H54 (cell line): Measurements from ENCODE around the gene WDR62.
"Not testable (repeated sequence)": the region's sequence is repeated elsewhere in the genome, so short reads cannot be mapped to it uniquely, and the experiment has no call there.

ENCODE experiments used
- DNase-seq: peaks from one replicate; pipeline ENCODE4 v3.0.0; 2011; ENCODE audit warnings: low spot score, mixed read lengths; ENCODE audit not compliant: insufficient read length
- FAIRE-seq: peaks from 3 replicates; lab custom pipeline; 2011; peaks lifted over from hg19 to GRCh38; lab: Jason Lieb, UNC
- POLR2A ChIP-seq: IDR thresholded peaks from 2 replicates; pipeline ENCODE4 v1.6.1; 2011; ENCODE audit warnings: low read depth, mild to moderate bottlenecking, low read length

Gene WDR62

DNA sequence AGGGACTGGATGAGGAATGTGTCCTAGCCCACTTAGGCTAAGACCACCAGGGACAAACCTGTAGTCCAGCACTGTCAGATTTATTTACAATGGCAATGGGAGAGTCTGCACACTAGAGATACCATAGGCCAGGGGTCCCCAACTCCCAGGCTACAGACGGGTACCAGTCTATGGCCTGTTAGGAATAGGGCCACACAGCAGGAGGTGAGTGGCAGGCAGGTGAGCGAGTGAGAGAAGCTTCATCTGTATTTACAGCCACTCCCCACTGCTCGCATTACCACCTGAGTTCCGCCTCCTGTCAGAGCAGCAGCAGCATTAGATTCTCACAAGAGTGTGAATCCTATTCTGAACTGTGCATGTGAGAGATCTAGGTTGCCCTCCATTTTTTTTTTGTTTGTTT is 3.1 kb upstream of the WDR62 start:
- no peak for TF ChIP-seq POLR2A
- FAIRE-seq (no peak), DNase-seq (no peak)

DNA sequence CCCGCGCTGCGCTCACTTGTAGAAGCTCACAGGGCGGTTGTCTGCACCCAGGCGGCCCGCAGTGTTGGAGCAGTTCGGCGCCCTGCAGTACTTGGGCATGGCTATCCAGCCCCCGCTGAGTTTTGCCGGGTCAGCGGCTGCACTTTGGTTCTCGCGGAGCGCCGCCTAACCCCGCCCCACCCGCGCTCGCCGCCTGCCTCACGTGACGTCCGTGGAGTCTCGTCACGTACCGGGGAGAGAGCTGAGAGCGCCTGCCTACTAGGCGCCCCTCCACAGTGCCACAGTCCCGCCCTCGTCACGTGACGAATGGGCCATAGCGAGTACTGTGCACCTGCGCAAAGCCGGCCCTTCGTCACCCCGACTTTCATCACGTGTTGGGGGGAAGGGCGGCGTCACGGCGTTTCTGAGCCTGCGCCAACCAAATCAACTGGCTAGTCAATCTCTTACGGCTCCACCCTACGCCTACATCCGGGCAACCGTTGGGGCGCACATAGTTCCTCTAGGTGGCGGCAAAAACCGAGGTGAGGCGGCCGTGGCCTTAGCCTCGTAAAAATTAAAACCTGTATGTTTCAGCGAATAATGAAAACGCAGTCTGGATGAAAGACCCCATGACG is 471 bp upstream of the WDR62 start, which contains the start of gene THAP8:
THAP8 (minus strand) TSS at position 167 of the 614 bp plus-strand sequence; CDS start at position 99, 68 bp downstream.
- TF ChIP-seq POLR2A: peak; percentile 62
- FAIRE-seq: peak; percentile 67
- peak; percentile 99 for DNase-seq

DNA sequence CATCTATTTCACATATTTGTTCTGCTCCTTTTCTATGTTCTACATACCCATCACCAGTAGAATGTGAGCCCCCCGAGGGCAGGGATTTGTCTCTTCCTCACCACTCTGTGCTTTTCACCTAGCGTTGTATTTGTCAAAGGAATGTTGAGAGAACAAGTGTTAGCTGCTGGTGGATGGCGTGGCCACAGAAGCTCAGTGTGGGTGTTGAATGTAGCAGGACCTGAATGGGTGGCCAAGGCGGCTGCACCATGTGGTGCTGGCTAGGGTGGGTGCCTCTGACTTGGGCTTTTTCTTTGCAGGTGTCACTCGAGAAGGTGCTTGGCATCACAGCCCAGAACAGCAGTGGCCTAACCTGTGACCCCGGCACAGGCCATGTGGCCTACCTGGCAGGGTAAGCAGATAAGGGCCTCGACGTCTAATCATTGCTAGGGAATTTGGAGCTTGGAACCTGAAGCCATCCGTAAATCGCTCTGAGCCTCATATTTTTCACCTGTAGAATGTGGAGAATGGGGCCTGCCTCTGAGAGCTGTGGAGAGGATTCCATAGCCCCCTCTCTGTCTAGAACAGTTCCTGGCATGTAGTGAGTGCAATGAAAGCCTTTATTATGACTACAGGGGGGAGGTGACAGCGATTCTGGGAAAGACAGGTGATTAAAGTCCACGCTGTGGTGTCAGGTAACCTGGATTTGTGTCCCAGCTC is 3.9 kb downstream of the WDR62 start:
- no peak for TF ChIP-seq POLR2A
- no peak for FAIRE-seq

DNA sequence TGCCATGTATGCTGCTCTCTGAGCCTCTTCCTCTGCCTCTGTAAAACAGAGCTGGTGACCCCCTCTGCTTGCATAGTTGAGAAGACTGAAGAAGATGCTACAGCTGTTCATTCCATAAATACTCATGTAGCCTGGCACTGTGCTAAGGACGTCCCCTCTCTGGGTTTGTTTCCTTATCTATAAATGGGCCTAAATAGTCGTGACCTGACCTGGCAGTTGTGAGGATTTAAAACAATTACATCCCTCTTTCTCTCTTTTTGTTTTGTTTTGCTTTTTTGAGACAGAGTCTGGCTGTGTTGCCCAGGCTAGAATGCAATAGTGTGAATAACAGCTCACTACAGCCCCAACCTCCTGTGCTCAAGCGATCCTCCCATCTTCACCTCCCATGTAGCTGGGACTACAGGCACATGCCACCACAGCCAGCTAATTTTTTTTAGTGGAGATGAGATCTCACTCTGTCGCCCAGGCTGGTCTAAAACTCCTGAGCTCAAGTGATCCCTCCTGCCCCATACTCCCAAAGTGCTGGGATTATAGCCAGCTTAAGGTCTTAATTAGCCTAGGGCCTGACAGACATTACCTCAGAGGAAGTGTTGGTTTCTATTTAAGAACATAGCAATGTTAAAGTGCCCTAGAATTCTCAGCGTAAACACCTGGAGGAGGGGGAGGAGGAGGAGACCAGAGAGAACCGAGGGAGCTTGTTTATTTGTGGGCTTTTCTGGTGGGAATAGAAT is 4.6 kb downstream of the WDR62 start:
- no peak for TF ChIP-seq POLR2A
- FAIRE-seq: no peak
- DNase-seq: no peak

More for the DNA sequence above, 3.9 kb downstream of the WDR62 start:
- no peak for DNase-seq

DNA sequence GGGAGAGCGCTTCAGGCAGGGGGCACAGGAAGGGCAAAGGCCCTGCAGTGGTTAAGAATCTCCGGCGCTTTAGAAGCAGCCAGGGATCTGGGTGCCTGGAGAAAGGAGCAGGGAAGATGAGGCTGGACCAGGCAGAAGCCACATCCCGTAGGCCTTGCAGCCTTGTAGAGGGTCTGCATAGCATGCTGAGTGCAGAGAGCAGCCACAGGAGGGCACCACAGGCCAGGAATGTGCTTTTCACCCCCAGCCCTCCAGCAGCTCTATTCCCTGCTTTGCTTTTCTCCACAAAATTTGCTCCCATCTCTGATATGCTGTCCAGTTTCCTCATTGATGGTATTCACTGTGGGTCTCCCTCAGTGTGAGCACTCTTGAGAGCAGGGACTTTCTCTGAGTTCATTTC is 5.7 kb downstream of the WDR62 start:
- no peak for TF ChIP-seq POLR2A
- FAIRE-seq: no peak
- peak; percentile 53 for DNase-seq

DNA sequence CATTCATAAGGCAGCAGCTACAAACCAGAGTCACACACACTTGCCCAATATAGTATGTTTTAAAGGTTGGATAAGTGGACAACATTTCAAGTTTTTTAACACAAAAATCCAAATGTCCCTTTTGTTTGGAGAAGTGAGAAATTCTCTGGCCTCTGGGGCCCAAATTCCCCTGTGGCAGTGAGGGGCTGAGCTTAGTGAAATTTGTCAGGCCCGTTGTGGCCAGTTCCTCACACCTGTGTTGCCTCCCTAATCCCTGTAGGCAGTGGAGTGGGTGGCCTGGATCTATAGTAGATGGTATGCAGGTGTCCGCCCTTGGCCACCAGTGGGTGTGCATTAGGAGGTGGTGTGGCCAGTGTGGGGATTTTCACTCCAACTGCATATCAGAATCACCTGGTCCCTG is 6.7 kb downstream of the WDR62 start:
- DNase-seq (no peak), FAIRE-seq (no peak)
- TF ChIP-seq POLR2A: no peak

DNA sequence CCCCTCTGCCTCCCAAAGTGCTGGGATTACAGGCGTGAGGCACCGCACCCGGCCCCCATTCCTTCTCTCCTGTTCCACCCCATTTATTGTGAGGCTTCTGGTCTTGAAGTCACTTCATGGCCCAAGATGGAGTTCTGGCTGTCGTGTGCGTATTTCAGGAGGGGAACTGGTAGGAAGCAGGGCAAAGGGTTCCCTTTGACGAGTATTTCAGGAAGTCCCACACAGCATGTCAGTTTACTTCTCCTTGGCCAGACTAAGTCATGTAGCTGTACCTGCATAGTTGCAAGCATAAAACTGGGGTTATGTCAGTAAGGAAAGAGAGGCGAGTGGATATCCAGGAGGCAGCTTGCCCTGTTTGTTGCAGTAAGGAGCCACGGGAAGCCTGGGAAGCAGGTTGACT is 10.1 kb downstream of the WDR62 start:
- no peak for DNase-seq
- no peak for FAIRE-seq
- TF ChIP-seq POLR2A: no peak

DNA sequence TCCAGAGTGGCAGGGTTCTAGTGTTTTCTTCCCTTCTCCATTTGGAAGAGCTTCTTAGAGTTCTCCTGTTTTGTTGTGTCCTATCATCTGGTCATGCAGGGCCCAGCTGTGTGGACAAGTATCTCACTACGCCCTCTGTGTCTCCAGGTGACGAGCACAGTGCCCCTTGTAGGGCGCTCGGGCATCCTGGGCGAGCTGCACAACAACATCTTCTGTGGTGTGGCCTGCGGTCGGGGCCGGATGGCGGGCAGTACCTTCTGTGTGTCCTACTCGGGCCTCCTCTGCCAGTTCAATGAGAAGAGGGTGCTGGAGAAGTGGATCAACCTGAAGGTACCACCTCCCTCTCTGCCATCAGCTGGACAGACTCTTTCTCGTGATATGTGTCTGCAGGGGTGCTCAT is 13.0 kb downstream of the WDR62 start:
- TF ChIP-seq POLR2A: no peak
- no peak for FAIRE-seq
- DNase-seq: no peak

DNA sequence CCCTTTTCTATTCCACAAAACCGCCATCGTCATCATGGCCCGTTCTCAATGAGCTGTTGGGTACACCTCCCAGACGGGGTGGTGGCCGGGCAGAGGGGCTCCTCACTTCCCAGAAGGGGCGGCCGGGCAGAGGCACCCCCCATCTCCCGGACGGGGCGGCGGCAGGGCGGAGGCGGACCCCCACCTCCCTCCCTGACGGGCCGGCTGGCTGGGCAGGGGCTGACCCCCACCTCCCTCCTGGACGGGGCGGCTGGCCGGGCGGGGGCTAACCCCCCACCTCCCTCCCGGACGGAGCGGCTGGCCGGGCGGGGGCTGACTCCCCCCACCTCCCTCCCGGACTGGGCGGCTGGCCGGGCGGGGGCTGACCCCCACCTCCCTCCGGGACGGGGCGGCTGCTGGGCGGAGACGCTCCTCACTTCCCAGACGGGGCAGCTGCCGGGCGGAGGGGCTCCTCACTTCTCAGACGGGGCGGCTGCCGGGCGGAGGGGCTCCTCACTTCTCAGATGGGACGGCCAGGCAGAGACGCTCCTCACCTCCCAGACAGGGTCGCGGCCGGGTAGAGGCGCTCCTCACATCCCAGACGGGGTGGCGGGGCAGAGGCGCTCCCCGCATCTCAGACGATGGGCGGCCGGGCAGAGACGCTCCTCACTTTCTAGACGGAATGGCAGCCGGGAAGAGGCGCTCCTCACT is 14.3 kb downstream of the WDR62 start:
- FAIRE-seq, DNase-seq: not testable (repeated sequence)

DNA sequence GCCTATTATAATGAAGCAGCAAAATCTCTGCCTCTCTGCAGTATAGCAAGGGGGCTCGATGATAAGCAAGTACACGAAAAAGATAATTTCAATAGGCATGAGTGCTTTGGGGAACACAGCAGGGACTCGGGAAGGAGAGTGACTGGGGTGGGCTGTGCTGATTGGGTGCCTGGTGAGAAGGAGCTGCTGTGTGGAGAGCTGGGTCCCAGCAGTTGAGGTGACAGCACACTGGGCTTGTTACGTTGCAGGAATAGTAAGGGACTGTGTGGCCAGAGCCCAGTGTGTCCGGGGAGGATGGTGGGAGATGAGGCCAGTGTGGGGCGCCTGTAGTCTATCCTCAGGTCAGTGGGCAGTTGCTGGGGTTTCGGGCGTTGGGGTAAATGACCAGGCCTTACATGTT is 17.4 kb downstream of the WDR62 start:
- DNase-seq: no peak
- TF ChIP-seq POLR2A: no peak
- FAIRE-seq: no peak

DNA sequence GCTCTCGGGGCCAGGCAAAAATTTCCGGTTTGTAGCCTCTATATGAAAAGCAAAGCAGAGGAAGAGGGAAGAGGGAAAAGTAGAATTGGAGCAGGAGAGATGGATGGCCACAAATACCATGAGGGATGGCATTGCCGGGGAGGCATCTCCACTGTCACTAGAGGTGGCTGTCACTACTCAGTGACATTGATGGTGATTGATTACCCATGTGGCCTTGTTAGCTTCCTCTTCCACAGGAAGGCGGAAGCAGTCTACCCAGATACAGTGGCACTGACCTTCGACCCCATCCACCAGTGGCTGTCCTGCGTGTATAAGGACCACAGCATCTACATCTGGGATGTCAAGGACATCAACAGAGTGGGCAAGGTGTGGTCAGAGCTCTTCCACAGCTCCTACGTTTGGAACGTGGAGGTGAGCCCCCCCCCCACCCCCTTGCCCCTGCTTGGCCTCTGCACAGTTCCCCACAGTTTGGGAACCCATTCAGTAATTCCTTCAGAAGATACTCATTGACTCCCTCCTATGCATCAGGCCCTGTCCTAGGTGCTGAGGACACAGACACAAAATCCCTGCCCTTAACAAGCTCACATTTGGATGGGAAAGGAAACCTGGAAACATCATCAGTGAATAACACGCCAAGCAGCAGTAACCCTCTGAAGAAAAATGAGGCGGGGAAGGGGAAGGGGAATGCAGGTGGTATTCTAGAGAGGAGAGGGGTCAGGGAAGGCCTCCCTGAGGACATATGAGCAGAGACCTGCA is 18.6 kb downstream of the WDR62 start:
- FAIRE-seq (no peak), DNase-seq (no peak)
- TF ChIP-seq POLR2A: no peak

DNA sequence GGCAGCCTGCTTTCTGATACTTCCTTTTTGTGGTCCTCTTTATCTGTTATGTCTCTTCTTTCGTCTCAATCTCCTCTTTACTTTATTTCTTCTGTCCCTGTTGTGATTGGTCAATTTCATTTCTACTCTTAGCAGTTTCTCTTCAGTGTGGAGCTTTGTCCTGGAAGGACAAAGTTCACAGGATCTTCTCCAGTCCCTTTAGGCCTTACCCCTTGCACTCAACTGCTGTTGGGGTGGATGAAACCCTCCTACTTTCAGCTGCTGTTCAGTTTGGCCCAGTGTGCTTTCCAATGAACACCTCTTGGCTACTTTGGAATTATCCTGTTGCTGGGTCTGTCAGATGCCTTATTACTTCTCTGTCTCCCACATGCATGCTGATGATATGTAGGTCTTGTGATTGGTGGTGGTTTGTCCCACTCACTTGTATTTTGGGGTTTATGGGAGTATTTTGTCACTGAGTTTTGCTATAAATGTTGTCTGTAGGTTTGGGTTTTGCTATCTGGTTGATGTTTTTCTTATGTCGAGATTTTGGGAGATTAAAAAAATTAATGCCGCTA is 24.8 kb downstream of the WDR62 start:
- FAIRE-seq (no peak), DNase-seq (no peak)
- no peak for TF ChIP-seq POLR2A

DNA sequence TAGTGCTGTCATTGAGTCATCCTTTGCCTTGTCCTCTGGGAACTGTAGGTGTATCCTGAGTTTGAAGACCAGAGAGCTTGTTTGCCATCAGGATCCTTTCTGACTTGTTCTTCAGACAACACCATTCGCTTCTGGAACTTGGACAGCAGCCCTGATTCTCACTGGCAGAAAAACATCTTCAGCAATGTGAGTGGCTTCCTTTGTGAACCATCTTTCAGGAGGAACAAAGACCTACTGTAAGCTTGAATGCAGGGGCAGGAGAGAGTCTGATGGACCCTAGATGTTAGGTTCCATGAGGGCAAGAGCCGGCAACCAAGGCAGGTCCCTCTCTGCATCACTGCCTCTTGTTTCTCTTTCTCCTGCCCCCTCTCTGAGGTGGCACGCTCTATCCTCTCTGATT is 26.7 kb downstream of the WDR62 start:
- DNase-seq: no peak
- no peak for TF ChIP-seq POLR2A
- FAIRE-seq: no peak
